ENCODE data around the gene METTL8.

GRCh38 chr2:171459498-171459897, 25.7 kb upstream of the METTL8 start:
- no peak for TF ChIP-seq NKX3-1 (CRISPR knock-in tag; IDR thresholded peaks at IDR 0.05)
- TF ChIP-seq ISL2 (CRISPR knock-in tag; IDR thresholded peaks at IDR 0.05): no peak
- no peak for TF ChIP-seq SUZ12 (IDR thresholded peaks at IDR 0.05; ENCODE audit: low read depth, low read length)
- no peak for TF ChIP-seq CHD2 (IDR thresholded peaks at IDR 0.05; ENCODE audit: low read depth, low read length)
- TF ChIP-seq ZNF639 (CRISPR knock-in tag; conservative IDR thresholded peaks at IDR 0.05): no peak
- TF ChIP-seq POLR2A (IDR thresholded peaks at IDR 0.05; ENCODE audit: insufficient read depth in 1 of 2, low read depth in 2 of 2, low read length in 2 of 2): no peak
- no peak for TF ChIP-seq MED8 (CRISPR knock-in tag; IDR thresholded peaks at IDR 0.05; ENCODE audit: insufficient replicate concordance)
- TF ChIP-seq STAG1 (CRISPR knock-in tag; IDR thresholded peaks at IDR 0.05): no peak

Data from HepG2 (cell line).